ENCODE data around the gene TMEM18.

DNA sequence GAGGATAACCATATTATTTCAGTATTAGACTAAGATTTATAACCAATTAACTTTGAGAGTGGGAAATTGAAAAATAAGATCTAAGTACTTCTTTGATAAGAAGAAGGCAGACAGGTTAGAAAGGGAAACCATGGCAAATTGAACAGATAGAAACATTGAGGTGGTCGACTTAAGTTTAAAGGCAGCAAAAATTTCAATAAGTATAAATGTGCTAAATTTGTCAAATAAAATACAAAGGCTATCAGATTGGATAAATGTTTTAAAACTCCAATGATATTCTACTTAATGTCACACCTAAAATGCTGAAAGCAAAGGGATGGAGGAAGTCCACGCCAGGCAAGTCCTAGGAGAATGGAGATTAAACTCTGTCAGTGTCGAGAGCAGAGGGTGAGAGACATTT is 59.2 kb downstream of the TMEM18 start:
- TF ChIP-seq, protein P1, sequence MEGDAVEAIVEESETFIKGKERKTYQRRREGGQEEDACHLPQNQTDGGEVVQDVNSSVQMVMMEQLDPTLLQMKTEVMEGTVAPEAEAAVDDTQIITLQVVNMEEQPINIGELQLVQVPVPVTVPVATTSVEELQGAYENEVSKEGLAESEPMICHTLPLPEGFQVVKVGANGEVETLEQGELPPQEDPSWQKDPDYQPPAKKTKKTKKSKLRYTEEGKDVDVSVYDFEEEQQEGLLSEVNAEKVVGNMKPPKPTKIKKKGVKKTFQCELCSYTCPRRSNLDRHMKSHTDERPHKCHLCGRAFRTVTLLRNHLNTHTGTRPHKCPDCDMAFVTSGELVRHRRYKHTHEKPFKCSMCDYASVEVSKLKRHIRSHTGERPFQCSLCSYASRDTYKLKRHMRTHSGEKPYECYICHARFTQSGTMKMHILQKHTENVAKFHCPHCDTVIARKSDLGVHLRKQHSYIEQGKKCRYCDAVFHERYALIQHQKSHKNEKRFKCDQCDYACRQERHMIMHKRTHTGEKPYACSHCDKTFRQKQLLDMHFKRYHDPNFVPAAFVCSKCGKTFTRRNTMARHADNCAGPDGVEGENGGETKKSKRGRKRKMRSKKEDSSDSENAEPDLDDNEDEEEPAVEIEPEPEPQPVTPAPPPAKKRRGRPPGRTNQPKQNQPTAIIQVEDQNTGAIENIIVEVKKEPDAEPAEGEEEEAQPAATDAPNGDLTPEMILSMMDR (IDR thresholded peaks at IDR 0.05): no peak
- no peak for TF ChIP-seq POLR2A (IDR thresholded peaks at IDR 0.05)

Measured in lower leg skin (tissue), 3 donors.